SK-N-SH treated with all-trans-retinoic acid at 6 μM for 48 hours (cell line): Measurements from ENCODE around the gene LRRC36.

ENCODE experiments used
- ATAC-seq: fragments of 200-7000 bp; cut with Tn5 transposase; 3 replicates; pipeline ENCODE4 v1.9.1; 2020; ENCODE audit warnings: mild to moderate bottlenecking, moderate library complexity
- ARNTL ChIP-seq: fragments of 450-650 bp; formaldehyde crosslinking; IDR thresholded peaks from 2 replicates; pipeline ENCODE4 v1.5.0; 2020; ENCODE audit warnings: low read depth, mild to moderate bottlenecking, moderate library complexity, borderline replicate concordance
- BACH2 ChIP-seq: fragments of 250-450 bp; sonication (Bioruptor Pico); IDR thresholded peaks from 2 replicates; pipeline ENCODE4 v1.9.0; 2021; ENCODE audit warnings: mild to moderate bottlenecking, borderline replicate concordance
- CREB5 ChIP-seq: fragments of 250-450 bp; sonication (Bioruptor Pico); IDR thresholded peaks from 2 replicates; pipeline ENCODE4 v1.5.1; 2020; ENCODE audit warnings: low read depth, mild to moderate bottlenecking, moderate library complexity
- ESRRG ChIP-seq: fragments of 250-450 bp; sonication (Bioruptor Pico); IDR thresholded peaks from 2 replicates; pipeline ENCODE4 v1.6.1; 2021; ENCODE audit warnings: mild to moderate bottlenecking
- GLIS3 ChIP-seq: fragments of 250-450 bp; sonication (Bioruptor Pico); IDR thresholded peaks from 2 replicates; pipeline ENCODE4 v1.5.0; 2020; ENCODE audit warnings: mild to moderate bottlenecking, moderate library complexity
- ISL1 ChIP-seq: fragments of 250-450 bp; sonication (Bioruptor Pico); IDR thresholded peaks from 2 replicates; pipeline ENCODE4 v2.1.2; 2022; ENCODE audit warnings: mild to moderate bottlenecking, moderate library complexity
- POU6F1 ChIP-seq: fragments of 250-450 bp; sonication (Bioruptor Pico); IDR thresholded peaks from 2 replicates; pipeline ENCODE4 v1.8.0; 2021; ENCODE audit warnings: low read depth, mild to moderate bottlenecking, moderate library complexity, borderline replicate concordance
- PPARA ChIP-seq: fragments of 250-450 bp; sonication (Bioruptor Pico); IDR thresholded peaks from 2 replicates; pipeline ENCODE4 v1.5.0; 2020; ENCODE audit warnings: mild to moderate bottlenecking, borderline replicate concordance
- RARB ChIP-seq: fragments of 250-450 bp; sonication (Bioruptor Pico); IDR thresholded peaks from 2 replicates; pipeline ENCODE4 v1.8.0; 2021; ENCODE audit warnings: mild to moderate bottlenecking, moderate library complexity
- SNAI2 ChIP-seq: fragments of 250-450 bp; sonication (Bioruptor Pico); IDR thresholded peaks from 2 replicates; pipeline ENCODE4 v1.5.0; 2020; ENCODE audit warnings: mild to moderate bottlenecking, moderate library complexity
- TCF4 ChIP-seq: fragments of 250-450 bp; sonication (Bioruptor Pico); IDR thresholded peaks from 2 replicates; pipeline ENCODE4 v1.8.0; 2021; ENCODE audit warnings: mild to moderate bottlenecking, moderate library complexity, borderline replicate concordance
- TOX ChIP-seq: fragments of 250-450 bp; sonication (Bioruptor Pico); IDR thresholded peaks from 2 replicates; pipeline ENCODE4 v1.8.0; 2021; ENCODE audit warnings: mild to moderate bottlenecking, moderate library complexity, borderline replicate concordance
- ZC3H10 ChIP-seq: fragments of 250-450 bp; sonication (Bioruptor Pico); IDR thresholded peaks from 2 replicates; pipeline ENCODE4 v1.5.1; 2021; ENCODE audit warnings: mild to moderate bottlenecking, moderate library complexity
- ZFP3 ChIP-seq: fragments of 250-450 bp; sonication (Bioruptor Pico); IDR thresholded peaks from 2 replicates; pipeline ENCODE4 v1.5.0; 2020; ENCODE audit warnings: mild to moderate bottlenecking, moderate library complexity
- ZFP30 ChIP-seq: fragments of 450-650 bp; formaldehyde crosslinking; IDR thresholded peaks from 2 replicates; pipeline ENCODE4 v1.5.0; 2022; ENCODE audit warnings: mild to moderate bottlenecking, moderate library complexity
- ZNF565 ChIP-seq: fragments of 450-650 bp; formaldehyde crosslinking; conservative IDR thresholded peaks from 2 replicates; pipeline ENCODE4 v1.5.0; 2020; ENCODE audit warnings: low read depth, mild to moderate bottlenecking, moderate library complexity
- ZNF70 ChIP-seq: fragments of 450-650 bp; formaldehyde crosslinking; IDR thresholded peaks from 2 replicates; pipeline ENCODE4 v1.5.0; 2020; ENCODE audit warnings: mild to moderate bottlenecking, moderate library complexity
- TF ChIP-seq, protein P1 (sequence below): fragments of 250-450 bp; sonication (Bioruptor Pico); IDR thresholded peaks from 2 replicates; pipeline ENCODE4 v1.8.0; 2020; ENCODE audit warnings: mild to moderate bottlenecking, moderate library complexity, borderline replicate concordance
- TF ChIP-seq, protein P2 (sequence below): fragments of 250-450 bp; sonication (Bioruptor Pico); IDR thresholded peaks from 2 replicates; pipeline ENCODE4 v1.5.1; 2021; ENCODE audit warnings: mild to moderate bottlenecking, moderate library complexity
- TF ChIP-seq, protein P3 (sequence below): fragments of 250-450 bp; sonication (Bioruptor Pico); IDR thresholded peaks from 2 replicates; pipeline ENCODE4 v1.5.0; 2020; ENCODE audit warnings: mild to moderate bottlenecking, moderate library complexity

Gene LRRC36

DNA sequence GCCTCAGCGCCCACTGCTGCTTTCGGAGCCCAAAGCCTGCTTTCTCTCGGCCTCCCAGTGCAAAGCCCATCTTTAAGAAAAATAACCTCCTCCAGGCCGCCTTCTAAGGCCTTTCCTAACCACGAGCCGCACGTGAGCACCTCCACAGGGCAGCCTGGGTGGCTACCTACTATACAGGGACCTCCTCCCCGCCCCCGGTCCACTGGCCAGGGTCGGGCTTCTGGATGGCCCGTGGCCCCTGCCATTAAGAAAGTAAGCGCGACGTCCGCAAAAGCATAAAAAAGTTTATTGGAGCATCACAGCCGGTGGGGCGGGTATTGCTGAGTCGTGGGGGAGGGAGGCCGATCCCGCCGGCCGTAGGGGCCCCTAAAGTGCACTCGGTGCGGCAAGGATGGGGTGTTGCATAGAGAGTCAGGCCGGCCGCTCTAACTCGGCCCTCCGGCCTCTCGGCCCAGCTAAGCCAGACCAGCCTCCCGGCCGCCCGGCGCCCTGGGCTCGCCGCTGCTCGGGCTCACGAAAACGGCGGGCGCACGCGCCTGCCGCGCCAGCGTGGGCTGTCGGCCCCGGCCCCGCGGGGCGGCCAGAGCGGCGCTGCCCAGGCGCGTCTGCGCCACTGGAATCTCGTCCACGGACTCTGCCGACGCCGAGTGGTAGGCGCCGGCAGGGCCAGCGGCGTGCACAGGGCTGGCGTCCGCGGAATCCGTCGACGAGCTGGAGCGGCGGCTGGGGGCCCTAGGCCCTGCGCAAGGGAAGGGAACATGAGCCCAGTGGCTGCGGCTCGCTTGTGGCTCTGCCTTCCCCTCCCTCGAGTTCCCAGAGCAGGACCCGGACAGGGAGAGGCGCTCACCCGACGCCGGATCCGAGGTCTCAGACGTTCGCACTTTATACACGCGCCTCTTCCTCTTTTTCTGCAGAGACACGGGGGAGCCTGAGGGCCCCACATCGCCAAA lies 67.8 kb downstream of the LRRC36 start:
- TF ChIP-seq, protein P1, sequence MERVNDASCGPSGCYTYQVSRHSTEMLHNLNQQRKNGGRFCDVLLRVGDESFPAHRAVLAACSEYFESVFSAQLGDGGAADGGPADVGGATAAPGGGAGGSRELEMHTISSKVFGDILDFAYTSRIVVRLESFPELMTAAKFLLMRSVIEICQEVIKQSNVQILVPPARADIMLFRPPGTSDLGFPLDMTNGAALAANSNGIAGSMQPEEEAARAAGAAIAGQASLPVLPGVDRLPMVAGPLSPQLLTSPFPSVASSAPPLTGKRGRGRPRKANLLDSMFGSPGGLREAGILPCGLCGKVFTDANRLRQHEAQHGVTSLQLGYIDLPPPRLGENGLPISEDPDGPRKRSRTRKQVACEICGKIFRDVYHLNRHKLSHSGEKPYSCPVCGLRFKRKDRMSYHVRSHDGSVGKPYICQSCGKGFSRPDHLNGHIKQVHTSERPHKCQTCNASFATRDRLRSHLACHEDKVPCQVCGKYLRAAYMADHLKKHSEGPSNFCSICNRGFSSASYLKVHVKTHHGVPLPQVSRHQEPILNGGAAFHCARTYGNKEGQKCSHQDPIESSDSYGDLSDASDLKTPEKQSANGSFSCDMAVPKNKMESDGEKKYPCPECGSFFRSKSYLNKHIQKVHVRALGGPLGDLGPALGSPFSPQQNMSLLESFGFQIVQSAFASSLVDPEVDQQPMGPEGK (CRISPR knock-in tag), result no peak
- TF ChIP-seq ZC3H10 (CRISPR knock-in tag), result no peak
- TF ChIP-seq TCF4 (CRISPR knock-in tag), result no peak
- TF ChIP-seq ZNF70 (CRISPR knock-in tag), result no peak
- no peak for TF ChIP-seq RARB (CRISPR knock-in tag)
- no peak for TF ChIP-seq CREB5 (CRISPR knock-in tag)
- TF ChIP-seq BACH2 (CRISPR knock-in tag), result no peak
- TF ChIP-seq TOX (CRISPR knock-in tag), result no peak
- no peak for TF ChIP-seq POU6F1 (CRISPR knock-in tag)
- TF ChIP-seq ESRRG (CRISPR knock-in tag), result no peak
- no peak for TF ChIP-seq ZFP3
- no peak for TF ChIP-seq ZFP30 (CRISPR knock-in tag)
- TF ChIP-seq PPARA (CRISPR knock-in tag), result no peak
- TF ChIP-seq ARNTL (CRISPR knock-in tag), result no peak
- TF ChIP-seq, protein P2, sequence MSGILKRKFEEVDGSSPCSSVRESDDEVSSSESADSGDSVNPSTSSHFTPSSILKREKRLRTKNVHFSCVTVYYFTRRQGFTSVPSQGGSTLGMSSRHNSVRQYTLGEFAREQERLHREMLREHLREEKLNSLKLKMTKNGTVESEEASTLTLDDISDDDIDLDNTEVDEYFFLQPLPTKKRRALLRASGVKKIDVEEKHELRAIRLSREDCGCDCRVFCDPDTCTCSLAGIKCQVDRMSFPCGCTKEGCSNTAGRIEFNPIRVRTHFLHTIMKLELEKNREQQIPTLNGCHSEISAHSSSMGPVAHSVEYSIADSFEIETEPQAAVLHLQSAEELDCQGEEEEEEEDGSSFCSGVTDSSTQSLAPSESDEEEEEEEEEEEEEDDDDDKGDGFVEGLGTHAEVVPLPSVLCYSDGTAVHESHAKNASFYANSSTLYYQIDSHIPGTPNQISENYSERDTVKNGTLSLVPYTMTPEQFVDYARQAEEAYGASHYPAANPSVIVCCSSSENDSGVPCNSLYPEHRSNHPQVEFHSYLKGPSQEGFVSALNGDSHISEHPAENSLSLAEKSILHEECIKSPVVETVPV (CRISPR knock-in tag), result no peak
- no peak for TF ChIP-seq ZNF565 (CRISPR knock-in tag)
- TF ChIP-seq ISL1, result no peak
- ATAC-seq, result no peak

- no peak for TF ChIP-seq GLIS3 (CRISPR knock-in tag)
- TF ChIP-seq ZFP30 (CRISPR knock-in tag), result no peak
- TF ChIP-seq, protein P3, sequence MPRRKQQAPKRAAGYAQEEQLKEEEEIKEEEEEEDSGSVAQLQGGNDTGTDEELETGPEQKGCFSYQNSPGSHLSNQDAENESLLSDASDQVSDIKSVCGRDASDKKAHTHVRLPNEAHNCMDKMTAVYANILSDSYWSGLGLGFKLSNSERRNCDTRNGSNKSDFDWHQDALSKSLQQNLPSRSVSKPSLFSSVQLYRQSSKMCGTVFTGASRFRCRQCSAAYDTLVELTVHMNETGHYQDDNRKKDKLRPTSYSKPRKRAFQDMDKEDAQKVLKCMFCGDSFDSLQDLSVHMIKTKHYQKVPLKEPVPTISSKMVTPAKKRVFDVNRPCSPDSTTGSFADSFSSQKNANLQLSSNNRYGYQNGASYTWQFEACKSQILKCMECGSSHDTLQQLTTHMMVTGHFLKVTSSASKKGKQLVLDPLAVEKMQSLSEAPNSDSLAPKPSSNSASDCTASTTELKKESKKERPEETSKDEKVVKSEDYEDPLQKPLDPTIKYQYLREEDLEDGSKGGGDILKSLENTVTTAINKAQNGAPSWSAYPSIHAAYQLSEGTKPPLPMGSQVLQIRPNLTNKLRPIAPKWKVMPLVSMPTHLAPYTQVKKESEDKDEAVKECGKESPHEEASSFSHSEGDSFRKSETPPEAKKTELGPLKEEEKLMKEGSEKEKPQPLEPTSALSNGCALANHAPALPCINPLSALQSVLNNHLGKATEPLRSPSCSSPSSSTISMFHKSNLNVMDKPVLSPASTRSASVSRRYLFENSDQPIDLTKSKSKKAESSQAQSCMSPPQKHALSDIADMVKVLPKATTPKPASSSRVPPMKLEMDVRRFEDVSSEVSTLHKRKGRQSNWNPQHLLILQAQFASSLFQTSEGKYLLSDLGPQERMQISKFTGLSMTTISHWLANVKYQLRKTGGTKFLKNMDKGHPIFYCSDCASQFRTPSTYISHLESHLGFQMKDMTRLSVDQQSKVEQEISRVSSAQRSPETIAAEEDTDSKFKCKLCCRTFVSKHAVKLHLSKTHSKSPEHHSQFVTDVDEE (CRISPR knock-in tag), result no peak
- TF ChIP-seq SNAI2 (CRISPR knock-in tag), result no peak
- TF ChIP-seq, protein P1 (CRISPR knock-in tag), result no peak
- TF ChIP-seq ESRRG (CRISPR knock-in tag), result no peak
- TF ChIP-seq ZNF565 (CRISPR knock-in tag), result no peak
- no peak for TF ChIP-seq ISL1
- TF ChIP-seq RARB (CRISPR knock-in tag), result no peak
- TF ChIP-seq TCF4 (CRISPR knock-in tag), result no peak
- no peak for TF ChIP-seq CREB5 (CRISPR knock-in tag)
- TF ChIP-seq, all 23 proteins: peak for 0
- ATAC-seq, result no peak
Observed at GRCh38 chr16:67395105-67395457, 68.5 kb downstream of the LRRC36 start.
